Right ventricle myocardium inferior (tissue), 1 donor: ENCODE results near the gene RAB43. TPM values are rescaled to one million over a fixed set of nuclear protein-coding genes. Genes with fewer than 3 reads are reported as not detected.
A peak's percentile ranks its signal among the peaks of the same experiment; 100 is the strongest.
"Not testable (repeated sequence)": the region's sequence is repeated elsewhere in the genome, so short reads cannot be mapped to it uniquely, and the experiment has no call there.

ENCODE experiments used
- ATAC-seq: fragments of 200-7000 bp; cut with Tn5 transposase; one replicate; pipeline ENCODE4 v1.9.1; 2020; ENCODE audit warnings: mild to moderate bottlenecking, moderate library complexity
- DNase-seq: peaks from one replicate; pipeline ENCODE4 v3.0.0; 2021; ENCODE audit errors: missing footprints
- intact Hi-C: fragments of 100-400 bp; cut with DNase I; formaldehyde crosslinking; loops from one replicate; pipeline ENCODE4 v1.11.0; 2022
- total RNA-seq: library from RNA; stranded (reverse); fragmentation: NEBNext Ultra II Directional; extraction: Animal tissue kit (Norgen Biotek cat#: 25700); gene quantifications from one replicate; pipeline ENCODE4 v1.2.1, GENCODE V29; 2021
- donor health status: DM: no; HTN: yes; CAD: no; lungs with severe emphysema.

The RAB43 gene
- total RNA-seq, 1 donor from 2014 or later, result 3.4 TPM

DNA sequence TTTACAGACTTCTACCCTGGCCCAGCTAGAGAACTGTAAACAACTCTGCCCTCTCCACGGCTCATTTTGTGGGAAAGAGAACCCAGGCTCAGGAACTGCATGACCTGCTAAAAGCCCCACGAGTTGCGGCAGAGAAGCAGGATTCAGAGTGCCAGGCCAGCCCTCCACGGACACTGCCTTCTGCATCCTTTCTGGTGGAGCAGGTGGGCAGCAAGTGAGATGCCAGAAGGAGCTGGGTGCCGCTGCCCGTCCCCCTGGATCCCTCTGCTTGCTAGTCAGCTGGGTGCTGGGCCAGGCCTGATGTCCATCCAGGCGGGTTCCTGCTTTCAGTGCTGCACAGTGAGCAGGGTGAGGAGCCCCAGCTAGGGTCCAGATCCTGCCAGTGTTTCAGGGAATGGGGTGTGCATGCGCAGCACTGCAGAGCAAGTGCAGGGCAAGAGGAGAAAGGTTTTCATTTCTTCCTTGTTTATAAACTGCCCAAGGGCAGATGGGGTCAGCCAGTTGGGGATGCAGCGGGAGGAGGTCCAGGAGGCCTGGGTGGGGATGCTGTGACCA, 5.2 kb upstream of the RAB43 start:
- intact Hi-C loops, result no loop called here
- DNase-seq (no peak), ATAC-seq (no peak)

DNA sequence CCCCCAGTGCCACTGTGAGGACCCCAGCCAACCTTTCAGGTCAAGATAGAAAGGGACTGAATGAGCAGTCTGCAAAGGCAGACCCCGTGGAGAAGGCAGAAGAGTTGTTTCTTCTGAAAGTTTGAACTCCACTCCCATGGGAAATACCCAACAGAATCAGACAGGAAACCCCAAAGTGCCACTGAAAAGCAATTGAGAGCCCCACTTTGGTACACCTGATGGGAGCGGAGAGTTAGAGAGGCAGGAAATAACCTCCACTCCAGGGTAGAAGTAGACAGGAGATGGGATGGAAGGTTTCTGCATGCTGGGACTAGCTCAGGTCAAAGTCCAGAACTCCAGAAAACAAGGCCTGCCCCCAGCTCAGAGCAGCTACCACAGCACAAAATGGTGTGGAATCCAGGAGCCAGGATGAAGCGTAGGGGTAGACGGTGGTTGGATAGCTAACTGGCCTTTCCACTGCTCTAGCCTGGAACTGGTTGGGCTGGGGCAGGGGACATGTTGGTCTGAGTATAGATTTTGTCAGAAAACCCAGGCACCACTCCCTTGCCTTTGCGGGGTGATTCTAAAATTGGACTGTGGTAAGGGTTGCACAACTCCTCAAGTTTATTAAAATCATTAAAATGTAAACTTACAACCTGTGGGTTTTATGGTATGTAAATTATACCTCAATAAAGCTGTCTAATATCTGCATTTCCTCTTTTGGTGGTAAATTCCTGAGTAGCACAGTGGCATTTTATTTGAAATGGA, 1.9 kb upstream of the RAB43 start:
- intact Hi-C loops, result no loop called here
- no peak for DNase-seq
- no peak for ATAC-seq

DNA sequence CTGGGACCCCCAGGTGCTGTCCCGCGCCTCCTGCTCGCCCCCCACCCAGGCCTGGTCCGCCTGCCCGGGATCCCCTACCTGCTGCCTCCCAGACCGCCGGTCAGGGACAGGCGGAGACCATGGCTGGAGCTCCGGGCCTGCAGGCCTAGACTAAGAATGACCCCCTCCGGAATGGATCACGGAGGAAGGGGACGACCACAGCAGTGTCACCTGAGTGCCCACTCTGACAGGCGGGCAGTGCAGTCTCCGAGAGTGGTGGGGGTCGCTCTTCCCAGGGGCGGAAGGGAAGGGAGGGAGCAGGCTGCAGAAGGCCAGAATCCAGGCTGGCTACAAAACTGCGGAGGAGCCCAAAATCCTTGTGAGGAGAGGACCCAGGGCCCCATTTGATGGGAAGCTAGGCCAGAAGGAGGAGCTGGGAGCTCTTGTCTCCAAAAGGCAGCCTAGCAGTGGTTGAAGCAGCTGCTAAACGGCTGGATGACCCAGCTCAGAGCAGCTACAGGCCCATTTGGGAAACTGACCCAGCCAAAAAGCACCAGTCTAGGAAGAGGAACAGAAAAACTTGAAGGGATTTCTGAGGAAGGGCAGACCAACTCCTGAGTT, 908 bp upstream of the RAB43 start:
- peak; percentile 2 for ATAC-seq
- no peak for DNase-seq
- intact Hi-C loops, result no loop called here

DNA sequence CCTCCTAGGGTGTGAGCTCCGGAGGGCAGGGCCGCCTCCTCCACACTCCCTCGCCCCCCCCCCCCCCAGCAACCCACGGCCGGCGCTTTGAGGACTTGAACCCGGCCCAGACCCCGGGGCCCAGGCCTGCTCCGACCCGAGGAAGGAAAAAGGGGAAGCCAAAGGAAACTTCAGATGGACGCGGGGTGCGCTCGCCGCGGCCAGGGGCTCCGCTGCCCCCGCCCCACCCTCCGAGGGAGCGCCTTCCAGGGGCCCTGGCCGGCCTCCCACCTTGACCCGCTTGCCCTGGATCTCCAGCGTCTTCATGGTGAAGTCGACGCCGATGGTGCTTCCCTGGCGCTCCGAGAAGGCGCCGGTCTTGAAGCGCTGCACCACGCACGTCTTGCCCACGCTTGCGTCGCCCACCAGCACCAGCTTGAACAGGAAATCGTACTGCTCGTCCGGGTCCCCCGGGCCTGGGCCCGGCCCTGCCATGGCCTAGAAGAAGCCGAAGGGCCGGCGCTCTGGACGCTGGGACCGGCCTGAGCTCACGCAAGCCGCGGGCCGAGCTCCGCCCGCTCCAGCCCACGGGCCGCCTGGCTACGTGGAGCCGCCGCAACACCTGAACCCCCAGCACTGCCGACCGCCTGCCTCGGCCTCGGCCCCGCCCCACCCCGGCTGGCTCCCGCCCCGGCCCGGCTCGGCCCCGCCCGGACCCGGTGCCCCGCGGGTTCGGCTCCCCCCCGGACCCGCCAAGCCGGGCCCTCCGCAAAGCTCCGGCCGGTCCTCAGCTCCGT, 400 bp downstream of the RAB43 start:
- no peak for ATAC-seq
- DNase-seq, result peak; percentile 78
- intact Hi-C loops, result no loop called here

DNA sequence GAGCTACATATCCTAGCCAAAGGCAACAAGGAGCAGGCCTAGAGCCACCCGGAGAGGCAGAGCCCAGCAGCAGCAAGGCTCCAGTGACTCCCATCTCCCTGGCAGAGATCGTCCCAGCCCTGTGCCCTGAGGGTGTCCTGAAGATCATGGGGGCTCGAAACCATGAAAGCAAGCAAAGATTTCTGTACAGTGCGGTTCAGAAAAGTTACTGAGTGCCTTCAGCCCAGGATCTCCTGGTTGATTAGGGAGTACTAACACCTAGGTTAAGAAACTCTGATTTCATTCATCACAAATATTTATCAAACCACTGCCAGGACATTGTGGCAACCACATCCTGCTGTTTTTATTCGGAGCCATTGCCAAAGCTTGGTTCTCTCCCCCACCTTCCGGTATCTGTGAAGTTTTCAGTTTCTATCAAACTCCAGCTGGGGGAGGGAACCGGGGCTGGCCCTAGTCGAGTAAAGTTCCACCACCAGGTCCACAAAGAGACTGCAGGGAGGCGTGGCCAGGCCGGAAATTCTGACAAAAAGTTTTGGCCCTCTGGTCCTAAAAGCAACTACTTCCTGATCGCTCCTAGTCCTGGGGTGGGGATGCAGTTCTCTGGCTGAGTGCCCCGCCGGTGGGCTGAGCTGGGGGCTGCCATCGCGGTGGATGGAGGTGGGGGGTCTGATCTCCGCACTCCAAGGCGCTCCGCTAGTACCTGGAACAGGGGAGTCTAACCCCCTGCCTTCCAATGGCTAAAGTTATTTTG, 1.2 kb downstream of the RAB43 start:
- ATAC-seq (peak; percentile 62), DNase-seq (peak; percentile 90)
- intact Hi-C loops, result loop anchor here (1.0 kb wide), 1 partner anchor 67 kb away; no protein-coding TSS in a partner anchor

DNA sequence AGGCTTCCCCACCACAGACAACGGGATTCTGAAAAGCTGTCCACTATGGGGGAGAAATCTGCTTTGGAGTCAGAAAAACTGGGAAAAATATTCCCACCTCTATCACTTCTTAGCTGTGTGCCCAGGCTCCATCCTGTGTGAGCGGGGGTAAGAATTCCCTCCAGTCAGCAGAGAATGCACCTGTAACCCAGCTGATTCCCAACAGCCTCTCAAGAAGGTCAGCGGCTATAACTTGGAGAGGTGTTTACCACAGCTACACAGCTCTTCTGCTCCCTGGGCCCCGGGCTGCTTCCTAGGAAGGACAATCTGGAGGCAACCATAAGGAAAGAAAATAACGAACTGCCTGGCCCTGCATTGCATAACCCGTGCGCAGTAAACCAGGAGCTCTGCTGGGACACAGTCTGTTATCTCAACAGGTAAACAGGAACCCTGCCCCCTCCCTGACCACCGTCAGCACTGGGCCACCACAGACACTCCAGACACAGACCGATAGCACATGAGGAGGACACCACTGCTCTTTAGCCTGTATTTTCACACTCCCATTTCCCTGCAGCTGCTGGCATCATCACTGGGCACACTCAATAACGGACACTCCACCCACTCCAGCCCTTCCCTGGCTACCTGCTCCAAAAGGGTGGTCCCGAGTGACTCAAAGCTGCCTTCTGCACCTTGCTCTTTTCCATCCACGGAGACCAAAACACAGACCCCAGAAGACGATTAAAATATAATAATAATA, 2.1 kb downstream of the RAB43 start:
- DNase-seq (peak; percentile 69), ATAC-seq (no peak)
- intact Hi-C loops, result loop anchor here (1.0 kb wide), 1 partner anchor 66 kb away; no protein-coding TSS in a partner anchor

DNA sequence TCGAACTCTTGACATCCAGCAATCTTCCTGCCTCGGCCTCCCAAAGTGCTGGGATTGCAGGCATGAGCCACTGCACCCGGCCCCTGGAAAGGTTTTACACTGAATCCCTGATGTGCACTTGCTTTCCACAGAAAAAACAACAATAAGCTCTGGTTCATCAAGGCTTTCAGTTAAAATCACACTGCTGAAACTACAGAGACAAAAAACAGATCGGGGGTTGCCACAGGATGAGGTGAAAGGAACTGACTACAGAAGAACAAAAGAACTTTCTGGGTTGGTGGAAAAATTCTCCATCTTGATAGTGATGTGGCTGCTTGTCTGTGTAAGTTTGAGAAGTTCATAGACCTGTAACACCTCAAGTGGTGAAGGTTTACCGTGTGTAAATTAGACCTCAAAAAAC, 2.9 kb downstream of the RAB43 start:
- no peak for ATAC-seq
- intact Hi-C loops, result no loop called here

DNA sequence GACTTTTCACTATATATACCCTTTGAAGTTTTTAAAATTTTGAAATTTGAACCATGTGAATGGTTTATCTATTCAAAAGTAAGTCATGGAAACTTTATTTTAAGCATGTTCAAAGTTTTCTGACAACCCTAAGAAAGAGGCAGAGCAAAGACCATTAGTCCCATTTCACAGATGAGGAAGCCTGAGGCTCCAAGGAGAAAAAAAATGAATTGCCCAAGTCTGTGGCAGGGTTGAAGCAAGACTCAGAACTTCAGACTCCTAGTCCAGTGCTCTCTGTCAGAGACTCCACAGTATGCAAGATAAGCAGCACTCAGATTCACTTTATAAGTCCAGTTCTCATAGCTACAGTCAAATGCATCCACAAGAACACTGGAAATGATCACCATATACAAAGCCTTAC, 4.5 kb downstream of the RAB43 start:
- no peak for ATAC-seq
- intact Hi-C loops, result no loop called here
- DNase-seq, result no peak

More for the DNA sequence above, 2.9 kb downstream of the RAB43 start:
- no peak for DNase-seq

DNA sequence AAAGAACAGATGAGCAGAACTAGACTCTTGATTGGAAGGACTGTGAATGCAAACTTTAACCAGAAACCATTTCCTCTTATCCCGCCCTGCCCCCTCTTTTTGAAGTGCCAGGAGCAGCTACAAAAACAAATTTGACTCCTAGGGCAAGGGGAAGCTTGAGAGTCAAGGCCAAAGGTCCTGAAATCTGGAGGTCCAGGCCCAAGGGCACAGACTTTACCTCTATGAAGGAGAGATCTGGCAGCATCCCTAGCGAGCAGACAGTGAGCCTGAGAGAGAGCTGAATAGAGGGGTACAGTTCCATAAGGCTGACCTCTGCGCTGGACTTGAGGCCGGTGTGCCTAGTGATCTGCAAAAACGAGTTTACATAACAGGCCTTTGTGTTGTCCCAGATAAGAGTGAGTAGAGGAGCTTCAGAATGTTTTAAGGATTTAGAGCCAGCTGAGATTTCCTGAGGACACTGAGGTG, 5.1 kb downstream of the RAB43 start:
- no peak for DNase-seq
- intact Hi-C loops, result no loop called here
- ATAC-seq, result no peak

DNA sequence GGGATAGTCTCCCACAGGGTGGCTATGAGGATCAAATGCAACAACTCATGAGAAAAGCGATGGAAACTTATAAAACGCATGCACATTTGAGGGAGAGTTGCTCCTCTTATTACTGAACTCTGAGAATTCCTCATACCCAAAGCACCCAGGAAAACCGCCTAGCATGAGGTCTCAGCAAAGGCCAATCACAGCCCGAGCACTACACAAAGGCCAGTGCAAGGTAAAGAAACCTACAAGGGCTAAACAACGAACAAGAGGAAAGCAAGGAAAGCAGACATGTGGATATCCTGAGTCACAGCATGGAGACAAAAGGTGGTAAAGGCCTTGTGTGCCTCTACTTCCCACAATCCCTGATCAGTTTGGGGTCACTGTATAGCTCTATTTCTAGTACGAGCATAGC, 7.1 kb downstream of the RAB43 start:
- no peak for DNase-seq
- no peak for ATAC-seq
- intact Hi-C loops, result no loop called here

DNA sequence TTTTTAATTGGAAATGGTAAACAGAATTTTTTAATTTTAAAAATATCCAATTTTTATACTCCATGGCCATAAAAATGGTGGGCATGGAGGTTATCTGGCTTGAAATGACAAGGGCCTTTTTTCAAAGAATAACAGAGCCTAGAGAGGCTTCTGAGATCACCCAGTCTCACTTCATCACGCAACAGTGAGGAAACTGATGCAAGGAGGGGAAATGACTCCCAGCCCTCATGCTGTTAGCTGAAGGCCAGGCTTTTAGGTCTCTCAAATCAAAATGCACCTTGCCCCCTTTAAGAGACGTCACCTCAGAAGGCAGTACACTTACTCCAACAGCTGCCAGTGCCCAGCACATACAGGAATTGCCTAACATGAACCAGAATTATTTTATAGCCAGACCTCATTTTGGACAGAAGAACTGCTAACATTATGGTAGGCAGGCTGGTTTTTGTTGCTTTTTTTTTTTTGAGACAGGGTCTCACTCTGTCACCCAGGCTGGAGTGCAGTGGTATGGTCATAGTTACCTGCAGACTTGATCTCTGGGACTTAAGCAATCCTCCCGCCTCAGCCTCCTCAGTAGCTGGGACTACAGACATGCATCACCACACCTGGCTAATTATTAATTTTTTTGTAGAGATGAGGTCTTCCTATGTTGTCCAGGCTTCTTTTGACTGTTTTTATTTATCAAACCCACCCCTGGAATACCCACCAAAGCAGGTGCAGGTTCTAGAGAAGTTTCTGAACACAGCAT, 9.1 kb downstream of the RAB43 start:
- no peak for DNase-seq
- intact Hi-C loops, result no loop called here

DNA sequence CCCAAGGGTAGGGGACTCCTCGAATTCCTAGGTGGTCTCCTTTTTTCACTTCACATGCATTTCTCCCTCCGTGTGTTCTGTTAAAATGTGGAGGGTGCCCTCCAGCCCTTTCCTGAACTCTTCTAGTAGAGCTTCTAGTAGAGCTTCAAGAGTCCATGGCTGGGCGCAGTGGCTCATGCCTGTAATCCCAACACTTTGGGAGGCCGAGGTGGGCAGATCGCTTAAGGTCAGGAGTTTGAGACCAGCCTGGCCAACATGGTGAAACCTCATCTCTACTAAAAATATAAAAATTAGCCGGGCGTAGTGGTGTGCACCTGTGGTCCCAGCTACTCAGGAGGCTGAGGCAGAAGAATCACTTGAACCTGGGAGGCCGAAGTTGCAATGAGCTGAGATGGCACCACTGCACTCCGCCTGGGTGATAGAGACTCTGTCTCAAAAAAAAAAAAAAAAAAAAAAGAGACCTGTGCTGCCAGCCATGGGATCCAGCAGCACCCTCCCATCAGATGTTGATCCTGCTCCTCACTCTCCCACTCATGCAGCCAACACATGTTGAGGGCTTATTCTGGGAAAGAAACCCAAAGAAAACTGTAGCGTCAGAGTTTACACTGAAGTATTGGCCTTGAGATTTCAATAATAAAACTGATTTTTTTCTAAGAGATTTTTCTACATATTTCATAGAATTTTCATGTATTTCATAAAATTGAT, 10.4 kb downstream of the RAB43 start:
- ATAC-seq, DNase-seq, intact Hi-C loops: not testable (repeated sequence)

More for the DNA sequence above, 9.1 kb downstream of the RAB43 start:
- no peak for ATAC-seq

DNA sequence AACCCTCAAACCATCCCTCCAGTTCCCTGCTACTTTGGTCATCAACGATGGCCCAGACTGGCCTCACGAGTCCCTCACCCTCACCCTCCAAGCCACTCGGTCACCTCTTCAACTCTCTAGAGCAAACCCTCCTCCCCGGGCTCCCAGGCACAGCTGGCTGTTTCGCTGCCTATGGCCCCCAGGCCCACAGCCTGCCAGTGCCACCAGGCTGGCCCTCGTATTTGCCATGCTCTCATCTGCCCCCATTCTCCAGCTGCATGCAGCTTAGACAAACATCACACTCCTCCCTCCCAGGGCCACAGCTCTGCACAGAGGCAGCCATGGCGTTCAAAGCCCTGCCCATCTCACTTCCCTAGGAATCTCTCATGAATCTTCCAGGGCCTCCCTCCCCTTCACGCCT, 13.8 kb downstream of the RAB43 start:
- intact Hi-C loops, result no loop called here
- no peak for ATAC-seq

DNA sequence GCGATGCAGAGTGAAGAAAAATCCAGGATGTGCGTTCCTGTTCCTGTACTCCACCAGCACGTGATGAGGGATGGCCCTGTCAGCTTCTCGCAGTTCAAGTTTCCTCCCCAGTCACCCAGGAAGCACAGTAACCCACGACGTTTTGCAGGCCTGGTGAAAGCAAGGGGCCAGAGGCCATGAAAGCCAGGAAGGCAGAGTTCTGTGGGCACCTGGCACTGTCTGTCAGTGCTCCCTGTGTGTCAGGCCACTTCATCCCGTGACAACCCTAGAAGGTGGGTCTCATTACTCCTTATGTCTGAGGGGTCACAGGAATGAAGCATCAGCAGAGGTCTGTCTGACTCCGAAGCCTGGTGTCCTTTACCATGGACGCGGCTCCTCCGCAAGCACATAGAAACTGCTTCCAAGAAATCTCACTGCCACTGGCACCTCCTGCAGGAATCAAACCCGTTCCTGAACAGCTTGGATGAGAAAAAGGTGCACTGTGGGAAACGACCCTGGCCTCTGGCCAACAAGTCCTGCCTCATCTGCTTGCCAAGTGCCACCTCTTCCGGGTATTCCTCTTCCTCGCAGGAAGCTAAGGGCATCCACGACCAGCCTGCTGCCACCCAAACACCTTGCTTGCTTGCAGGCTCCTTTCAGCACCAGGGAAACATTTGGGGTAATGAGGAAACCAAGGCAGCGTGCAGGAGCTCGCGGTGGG, 14.6 kb downstream of the RAB43 start:
- ATAC-seq (no peak), DNase-seq (no peak)
- intact Hi-C loops, result no loop called here

More for the DNA sequence above, 13.8 kb downstream of the RAB43 start:
- no peak for DNase-seq

DNA sequence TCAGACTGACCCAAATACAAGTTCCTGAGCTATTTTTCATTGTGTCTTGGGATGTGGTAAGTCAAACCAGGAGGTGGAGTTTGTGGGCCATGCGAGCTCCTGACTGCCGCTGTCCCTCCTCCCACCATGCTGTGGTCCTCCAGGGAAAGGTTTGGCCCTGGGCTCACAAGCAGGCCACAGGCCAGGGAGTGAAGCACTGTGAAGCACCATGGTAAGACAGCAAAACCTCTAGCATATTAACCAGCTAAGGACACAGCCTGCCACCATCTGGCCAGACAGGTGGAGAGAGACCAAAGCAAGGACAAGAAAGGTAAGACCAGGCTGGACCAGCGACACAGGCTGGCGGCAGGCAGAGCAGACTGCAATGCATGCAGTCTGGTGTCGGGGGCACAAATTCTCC, 15.3 kb downstream of the RAB43 start:
- intact Hi-C loops, result no loop called here
- peak; percentile 72 for ATAC-seq
- DNase-seq, result no peak

DNA sequence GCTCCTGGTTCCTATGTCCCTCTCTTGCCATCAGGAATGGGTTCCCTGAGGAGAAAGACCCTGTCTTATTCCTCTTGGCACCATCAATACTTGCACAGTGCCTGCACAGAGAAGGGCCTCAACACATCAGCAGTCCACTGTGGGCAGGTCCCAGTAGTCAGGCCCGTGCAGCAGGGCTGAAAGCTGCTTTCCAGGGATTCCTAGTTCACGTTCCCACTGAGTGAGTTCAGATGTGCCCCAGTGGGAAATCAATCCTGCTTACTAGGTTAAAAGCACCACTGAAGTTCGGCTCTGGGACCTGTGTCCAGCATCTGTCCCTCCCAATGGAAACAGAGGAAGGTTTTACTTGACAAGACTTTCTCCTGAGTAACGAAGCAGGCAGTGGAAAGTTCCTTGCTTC, 15.7 kb downstream of the RAB43 start:
- DNase-seq (no peak), ATAC-seq (no peak)
- intact Hi-C loops, result no loop called here
